ENCODE measurements around the gene MEPCE.

DNA sequence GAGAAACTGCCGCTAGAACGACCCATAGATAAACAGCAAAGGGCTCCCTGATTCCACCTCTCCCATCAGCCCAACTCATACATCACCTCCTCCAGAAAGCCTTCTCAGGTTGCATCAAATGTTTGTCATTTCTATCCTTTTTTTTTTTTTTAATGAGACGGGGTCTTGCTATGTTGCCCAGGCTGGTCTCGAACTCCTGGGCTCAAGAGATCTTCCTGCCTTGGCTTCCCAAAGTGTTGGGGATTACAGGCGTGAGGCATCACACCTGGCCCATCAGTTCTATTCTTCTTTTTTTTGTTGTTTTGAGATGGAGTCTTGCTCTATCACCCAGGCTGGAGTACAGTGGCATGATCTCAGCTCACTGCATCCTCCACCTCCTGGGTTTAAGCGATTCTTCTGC lies 27.4 kb downstream of the MEPCE start:
- TF ChIP-seq POLR2A (IDR thresholded peaks at IDR 0.05) (no peak), EP300 (IDR thresholded peaks at IDR 0.05) (no peak)
- TF ChIP-seq, protein P1, sequence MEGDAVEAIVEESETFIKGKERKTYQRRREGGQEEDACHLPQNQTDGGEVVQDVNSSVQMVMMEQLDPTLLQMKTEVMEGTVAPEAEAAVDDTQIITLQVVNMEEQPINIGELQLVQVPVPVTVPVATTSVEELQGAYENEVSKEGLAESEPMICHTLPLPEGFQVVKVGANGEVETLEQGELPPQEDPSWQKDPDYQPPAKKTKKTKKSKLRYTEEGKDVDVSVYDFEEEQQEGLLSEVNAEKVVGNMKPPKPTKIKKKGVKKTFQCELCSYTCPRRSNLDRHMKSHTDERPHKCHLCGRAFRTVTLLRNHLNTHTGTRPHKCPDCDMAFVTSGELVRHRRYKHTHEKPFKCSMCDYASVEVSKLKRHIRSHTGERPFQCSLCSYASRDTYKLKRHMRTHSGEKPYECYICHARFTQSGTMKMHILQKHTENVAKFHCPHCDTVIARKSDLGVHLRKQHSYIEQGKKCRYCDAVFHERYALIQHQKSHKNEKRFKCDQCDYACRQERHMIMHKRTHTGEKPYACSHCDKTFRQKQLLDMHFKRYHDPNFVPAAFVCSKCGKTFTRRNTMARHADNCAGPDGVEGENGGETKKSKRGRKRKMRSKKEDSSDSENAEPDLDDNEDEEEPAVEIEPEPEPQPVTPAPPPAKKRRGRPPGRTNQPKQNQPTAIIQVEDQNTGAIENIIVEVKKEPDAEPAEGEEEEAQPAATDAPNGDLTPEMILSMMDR (IDR thresholded peaks at IDR 0.05): no peak

Measured in suprapubic skin (tissue), 3 donors.